ENCODE data around the gene PTGS1.

PTGS1 gene

GRCh38 chr9:122374885-122375420 is 4.1 kb downstream of the PTGS1 start:
- peak; percentile 93 for DNase-seq (ENCODE audit: low spot score)

DNA sequence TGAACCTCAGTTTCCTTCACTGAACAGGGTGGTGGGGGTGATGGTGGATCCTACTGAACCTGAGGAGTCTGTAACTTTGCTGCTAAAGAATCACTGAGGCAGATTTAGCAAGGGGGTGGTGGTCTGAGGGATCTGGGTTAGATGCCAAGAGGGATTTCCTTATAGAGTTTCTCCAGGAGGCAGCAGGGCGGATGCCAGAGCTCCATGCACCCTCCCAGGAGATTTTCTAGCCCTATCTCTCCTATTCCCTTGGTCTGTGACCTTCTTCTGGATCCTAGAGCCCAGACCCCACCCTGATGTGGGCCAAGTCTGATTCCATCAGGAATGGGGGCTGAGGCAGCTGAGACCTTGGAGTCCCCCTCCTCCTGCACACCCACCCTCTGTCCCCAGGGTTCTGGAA is 6.0 kb downstream of the PTGS1 start:
- no peak for DNase-seq (ENCODE audit: low spot score)

DNA sequence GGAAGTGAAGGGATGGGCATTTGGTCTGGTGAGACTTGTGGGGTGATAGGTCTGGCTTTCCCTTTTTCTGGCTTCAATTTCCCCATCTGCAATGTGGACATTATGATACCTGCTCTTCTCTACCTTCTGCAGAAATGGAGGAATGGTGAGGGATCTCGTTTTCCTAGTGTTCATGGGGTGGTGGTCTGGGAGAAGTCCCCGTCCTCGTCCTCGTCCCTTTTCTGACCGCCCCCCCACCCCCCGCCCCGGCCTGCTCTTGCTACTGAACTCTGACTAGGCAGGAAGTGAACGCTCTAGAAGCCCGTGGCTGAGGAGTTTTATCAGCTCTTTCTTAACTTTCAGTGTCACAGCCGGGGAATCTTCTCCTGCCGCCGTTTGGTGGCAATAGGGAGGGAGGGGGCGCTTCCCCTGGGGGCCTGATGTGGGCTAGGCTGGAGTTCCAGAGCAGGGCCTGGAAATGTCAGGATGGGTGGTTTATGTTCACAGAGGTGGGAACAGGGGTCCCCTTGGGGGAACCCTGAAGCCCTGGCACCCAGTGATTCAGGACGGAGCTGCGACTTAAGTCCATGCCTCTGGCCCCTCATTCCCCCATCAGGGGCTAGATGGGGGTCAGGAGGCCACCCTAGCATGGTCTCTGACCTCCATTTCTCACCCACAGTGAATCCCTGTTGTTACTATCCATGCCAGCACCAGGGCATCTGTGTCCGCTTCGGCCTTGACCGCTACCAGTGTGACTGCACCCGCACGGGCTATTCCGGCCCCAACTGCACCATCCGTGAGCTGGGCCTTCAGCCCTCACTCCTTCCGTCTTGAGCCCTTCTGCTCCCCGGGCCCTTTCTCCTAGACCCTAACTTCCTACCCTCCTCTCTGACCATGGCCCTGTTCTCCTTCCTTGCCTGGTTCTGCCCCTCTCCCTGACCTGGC is 6.7 kb downstream of the PTGS1 start:
- no peak for DNase-seq (ENCODE audit: low spot score)

DNA sequence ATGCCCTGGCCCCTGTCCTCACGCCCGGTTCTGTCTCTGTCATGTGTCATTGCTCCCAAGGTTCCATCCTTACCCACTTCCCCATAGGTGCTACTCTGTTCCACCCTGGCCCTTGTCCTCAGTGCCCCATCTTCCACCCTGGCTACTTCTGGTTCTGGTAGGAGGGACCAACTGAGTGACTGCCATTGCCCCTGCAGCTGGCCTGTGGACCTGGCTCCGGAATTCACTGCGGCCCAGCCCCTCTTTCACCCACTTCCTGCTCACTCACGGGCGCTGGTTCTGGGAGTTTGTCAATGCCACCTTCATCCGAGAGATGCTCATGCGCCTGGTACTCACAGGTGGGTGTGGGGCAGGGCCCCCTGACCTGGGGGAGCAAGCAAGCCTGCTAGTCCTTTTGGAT is 7.4 kb downstream of the PTGS1 start:
- DNase-seq (ENCODE audit: low spot score): no peak

GRCh38 chr9:122379340-122379739 is 8.5 kb downstream of the PTGS1 start:
- DNase-seq (ENCODE audit: low spot score): no peak

DNA sequence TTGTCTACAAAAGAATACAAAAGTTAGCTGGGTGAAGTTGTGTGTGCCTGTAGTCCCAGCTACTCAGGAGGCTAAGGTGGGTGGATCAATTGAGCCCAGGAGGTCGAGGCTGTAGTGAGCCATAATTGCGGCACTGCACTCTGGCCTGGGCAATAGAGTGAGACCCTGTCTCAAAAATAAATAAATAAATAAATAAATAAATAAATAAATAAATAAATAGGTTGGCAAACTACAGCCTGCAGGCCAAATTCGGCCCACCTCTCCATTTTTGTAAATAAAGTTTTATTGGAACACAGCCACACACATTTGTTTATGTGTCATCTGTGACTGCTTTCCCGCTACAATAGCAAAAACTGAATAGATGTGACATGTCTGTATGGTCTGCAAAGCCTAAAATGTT is 9.5 kb downstream of the PTGS1 start:
- no peak for DNase-seq (ENCODE audit: low spot score)

GRCh38 chr9:122381206-122381950 is 10.6 kb downstream of the PTGS1 start:
- no peak for DNase-seq (ENCODE audit: low spot score)

DNA sequence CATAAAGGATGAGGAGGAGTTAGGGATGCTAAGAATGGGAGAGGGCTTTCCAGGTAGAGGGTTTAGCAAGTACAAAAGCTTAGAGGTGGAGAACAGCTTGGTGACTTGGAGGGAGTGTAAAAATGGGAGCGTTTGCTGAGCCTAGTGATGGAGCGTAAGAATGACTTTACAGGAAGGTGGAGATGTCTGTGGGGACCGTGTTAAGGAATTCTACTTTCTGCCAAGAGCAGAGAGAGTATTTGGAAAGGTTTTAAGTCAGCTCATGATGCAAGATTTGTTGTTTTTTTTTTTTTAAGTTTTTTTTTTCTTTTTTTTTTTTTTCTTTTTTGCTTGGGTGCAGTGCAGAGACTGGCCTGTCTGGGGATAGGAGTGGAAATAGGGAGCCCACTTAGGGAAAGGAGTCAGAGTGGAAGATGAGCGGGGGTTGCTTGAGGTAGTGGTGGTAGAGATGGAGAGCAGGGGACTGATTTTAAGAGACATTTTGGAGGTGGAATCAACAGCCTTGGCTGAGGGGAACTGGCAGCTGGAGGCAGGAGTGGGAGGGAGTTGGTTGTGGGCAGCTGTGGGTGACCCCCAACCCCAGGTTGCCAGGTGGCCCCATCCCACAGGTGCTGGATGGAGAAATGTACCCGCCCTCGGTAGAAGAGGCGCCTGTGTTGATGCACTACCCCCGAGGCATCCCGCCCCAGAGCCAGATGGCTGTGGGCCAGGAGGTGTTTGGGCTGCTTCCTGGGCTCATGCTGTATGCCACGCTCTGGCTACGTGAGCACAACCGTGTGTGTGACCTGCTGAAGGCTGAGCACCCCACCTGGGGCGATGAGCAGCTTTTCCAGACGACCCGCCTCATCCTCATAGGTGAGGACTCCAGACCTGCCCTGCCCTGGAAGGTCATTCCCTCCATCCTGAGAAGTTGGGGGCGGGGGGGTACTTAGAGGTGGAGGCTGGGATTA is 12.4 kb downstream of the PTGS1 start:
- DNase-seq (ENCODE audit: low spot score): no peak

- peak; percentile 70 for DNase-seq (ENCODE audit: low spot score)
These were observed 13.2 kb downstream of the PTGS1 start for GRCh38 chr9:122383992-122384461.

- no peak for DNase-seq (ENCODE audit: low spot score)
These were observed 15.6 kb downstream of the PTGS1 start for GRCh38 chr9:122386311-122386872.

GRCh38 chr9:122387536-122387935 is 16.7 kb downstream of the PTGS1 start:
- DNase-seq (ENCODE audit: low spot score): no peak

GRCh38 chr9:122389195-122389594 is 18.4 kb downstream of the PTGS1 start:
- DNase-seq (ENCODE audit: low spot score): no peak

DNA sequence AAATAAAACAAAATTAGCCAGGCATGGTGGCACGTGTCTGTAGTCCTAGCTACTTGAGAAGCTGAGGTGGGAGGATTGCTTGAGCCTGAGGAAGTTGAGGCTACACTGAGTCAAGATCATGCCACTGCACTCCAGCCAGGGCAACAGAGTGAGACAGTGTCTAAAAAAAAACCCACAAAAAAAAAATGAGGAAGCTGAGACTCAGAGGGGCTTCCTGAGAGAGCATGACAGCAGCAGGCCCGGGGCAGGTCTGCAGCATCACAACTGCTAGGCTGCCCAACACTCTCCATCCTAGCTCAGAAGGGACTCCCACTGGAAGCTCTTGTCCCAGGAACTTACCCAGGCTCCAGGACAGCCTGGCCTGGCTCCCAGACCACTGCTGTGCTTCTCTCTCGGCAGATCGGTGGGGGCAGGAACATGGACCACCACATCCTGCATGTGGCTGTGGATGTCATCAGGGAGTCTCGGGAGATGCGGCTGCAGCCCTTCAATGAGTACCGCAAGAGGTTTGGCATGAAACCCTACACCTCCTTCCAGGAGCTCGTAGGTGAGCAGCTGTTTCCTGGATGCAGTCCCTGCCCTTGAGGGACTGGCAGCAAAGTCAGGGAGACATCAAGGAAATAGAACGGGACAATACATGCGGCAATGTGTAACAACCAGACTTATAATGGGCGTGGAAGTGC is 19.1 kb downstream of the PTGS1 start:
- no peak for DNase-seq (ENCODE audit: low spot score)

DNA sequence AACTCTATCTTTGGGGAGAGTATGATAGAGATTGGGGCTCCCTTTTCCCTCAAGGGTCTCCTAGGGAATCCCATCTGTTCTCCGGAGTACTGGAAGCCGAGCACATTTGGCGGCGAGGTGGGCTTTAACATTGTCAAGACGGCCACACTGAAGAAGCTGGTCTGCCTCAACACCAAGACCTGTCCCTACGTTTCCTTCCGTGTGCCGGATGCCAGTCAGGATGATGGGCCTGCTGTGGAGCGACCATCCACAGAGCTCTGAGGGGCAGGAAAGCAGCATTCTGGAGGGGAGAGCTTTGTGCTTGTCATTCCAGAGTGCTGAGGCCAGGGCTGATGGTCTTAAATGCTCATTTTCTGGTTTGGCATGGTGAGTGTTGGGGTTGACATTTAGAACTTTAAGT is 21.5 kb downstream of the PTGS1 start:
- DNase-seq (ENCODE audit: low spot score): no peak

DNA sequence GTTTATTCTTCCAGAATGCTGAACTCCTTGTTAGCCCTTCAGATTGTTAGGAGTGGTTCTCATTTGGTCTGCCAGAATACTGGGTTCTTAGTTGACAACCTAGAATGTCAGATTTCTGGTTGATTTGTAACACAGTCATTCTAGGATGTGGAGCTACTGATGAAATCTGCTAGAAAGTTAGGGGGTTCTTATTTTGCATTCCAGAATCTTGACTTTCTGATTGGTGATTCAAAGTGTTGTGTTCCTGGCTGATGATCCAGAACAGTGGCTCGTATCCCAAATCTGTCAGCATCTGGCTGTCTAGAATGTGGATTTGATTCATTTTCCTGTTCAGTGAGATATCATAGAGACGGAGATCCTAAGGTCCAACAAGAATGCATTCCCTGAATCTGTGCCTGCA is 21.9 kb downstream of the PTGS1 start:
- DNase-seq (ENCODE audit: low spot score): no peak

- DNase-seq (ENCODE audit: low spot score): no peak
These were observed 22.6 kb downstream of the PTGS1 start for GRCh38 chr9:122393284-122393983.

GRCh38 chr9:122394265-122395125 is 23.7 kb downstream of the PTGS1 start:
- DNase-seq (ENCODE audit: low spot score): peak; percentile 79

GRCh38 chr9:122396614-122397148 is 25.9 kb downstream of the PTGS1 start:
- no peak for DNase-seq (ENCODE audit: low spot score)

DNA sequence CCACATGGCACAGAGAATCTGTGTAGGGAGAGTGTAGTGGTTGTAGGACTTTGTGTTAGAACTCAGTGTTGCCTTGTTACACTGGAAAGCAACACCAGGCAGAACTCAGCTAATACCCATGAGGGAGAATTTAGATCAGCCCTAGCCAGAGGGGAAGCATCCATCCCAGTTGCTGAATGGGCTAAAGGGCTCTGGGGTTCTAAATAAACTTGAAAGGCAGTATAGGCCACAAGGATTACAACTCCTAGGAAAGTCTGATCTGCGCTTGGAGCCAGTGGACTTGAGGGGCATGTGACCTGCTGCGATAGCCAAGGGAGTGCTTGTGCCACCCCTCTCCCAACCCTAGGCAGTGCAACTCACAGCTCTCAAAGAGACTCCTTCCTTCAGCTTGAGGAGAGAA is 26.9 kb downstream of the PTGS1 start:
- DNase-seq (ENCODE audit: low spot score): no peak

Measured in hepatic stellate cell (primary cell).